Stimulated activated CD8-positive, alpha-beta memory T cell treated with anti-CD3 and anti-CD28 coated beads, Interleukin-7, amount 100 ng/mL, for 24 hours (primary cell): Measurements from ENCODE around the gene AGER.
"Not testable (repeated sequence)": the region's sequence is repeated elsewhere in the genome, so short reads cannot be mapped to it uniquely, and the experiment has no call there.

Experiments used
- DNase-seq: peaks from one replicate; pipeline ENCODE4 v3.0.0-alpha.2; 2020; ENCODE audit warnings: low read depth

AGER gene

GRCh38 chr6:32184084-32184640, at the start of gene AGER:
Gene AGER (minus strand): TSS chr6:32184253. CDS start chr6:32184222, 31 bp downstream.
- no peak for DNase-seq

- DNase-seq, result no peak
Measured at GRCh38 chr6:32226434-32226833, 42.4 kb upstream of the AGER start.

- DNase-seq, result no peak
Measured at GRCh38 chr6:32224696-32225095, 40.6 kb upstream of the AGER start.

GRCh38 chr6:32223258-32224235, 39.5 kb upstream of the AGER start, which contains the start of gene NOTCH4:
Gene NOTCH4 (minus strand): TSS chr6:32224067. CDS start chr6:32223928, 139 bp downstream.
- DNase-seq, result no peak

GRCh38 chr6:32222333-32223230, 38.5 kb upstream of the AGER start:
- DNase-seq, result no peak

- no peak for DNase-seq
Measured at GRCh38 chr6:32220021-32220420, 36.0 kb upstream of the AGER start.

GRCh38 chr6:32218167-32218566, 34.1 kb upstream of the AGER start:
- no peak for DNase-seq

- DNase-seq, result no peak
Measured at GRCh38 chr6:32216998-32217397, 32.9 kb upstream of the AGER start.

- DNase-seq, result no peak
Measured at GRCh38 chr6:32216285-32216684, 32.2 kb upstream of the AGER start.

GRCh38 chr6:32215617-32216016, 31.6 kb upstream of the AGER start:
- no peak for DNase-seq

- DNase-seq, result no peak
Measured at GRCh38 chr6:32214126-32214525, 30.1 kb upstream of the AGER start.

GRCh38 chr6:32213649-32214048, 29.6 kb upstream of the AGER start:
- no peak for DNase-seq

GRCh38 chr6:32212076-32212760, 28.2 kb upstream of the AGER start:
- no peak for DNase-seq

- not testable (repeated sequence) for DNase-seq
Measured at GRCh38 chr6:32211432-32211831, 27.4 kb upstream of the AGER start.

- DNase-seq, result no peak
Measured at GRCh38 chr6:32210191-32210601, 26.1 kb upstream of the AGER start.

GRCh38 chr6:32208996-32209395, 24.9 kb upstream of the AGER start:
- no peak for DNase-seq

- no peak for DNase-seq
Measured at GRCh38 chr6:32204268-32204715, 20.2 kb upstream of the AGER start.

- DNase-seq, result no peak
Measured at GRCh38 chr6:32203426-32204267, 19.6 kb upstream of the AGER start.

- no peak for DNase-seq
Measured at GRCh38 chr6:32202186-32202585, 18.1 kb upstream of the AGER start.

GRCh38 chr6:32200711-32201475, 16.8 kb upstream of the AGER start:
- no peak for DNase-seq
